HL-60/S4 treated with retinoic acid at 250 ng/mL for 4 days and 3 days (cell line): ENCODE data around the gene RBM25.
"Not testable (repeated sequence)": the region's sequence is repeated elsewhere in the genome, so short reads cannot be mapped to it uniquely, and the experiment has no call there.

Experiments
- in situ Hi-C: fragments of 300-500 bp; cut with MboI; formaldehyde crosslinking; loops from 2 replicates; pipeline ENCODE4 v1.7.0; 2022; ENCODE audit warnings: low sequenced_read_pairs

The RBM25 gene

GRCh38 chr14:73168274-73168673 is 109.9 kb downstream of the RBM25 start:
- in situ Hi-C loops: no loop called here

GRCh38 chr14:73168691-73169090 is 110.4 kb downstream of the RBM25 start:
- in situ Hi-C loops: no loop called here

- in situ Hi-C loops: not testable (repeated sequence)
Observed at GRCh38 chr14:73169855-73170254, 111.5 kb downstream of the RBM25 start.

GRCh38 chr14:73170686-73171085 is 112.4 kb downstream of the RBM25 start:
- in situ Hi-C loops: no loop called here

- in situ Hi-C loops: no loop called here
Observed at GRCh38 chr14:73172500-73172899, 114.2 kb downstream of the RBM25 start.

- in situ Hi-C loops: no loop called here
Observed at GRCh38 chr14:73173092-73173735, 114.9 kb downstream of the RBM25 start.
